Upper lobe of left lung (tissue), 6 donors: ENCODE data around the gene RAB5B. TPM values are rescaled to one million over a fixed set of nuclear protein-coding genes. Genes with fewer than 3 reads are reported as not detected.

Source experiments
- total RNA-seq, 6 donors: library from RNA; depleted of rRNA in 4 of 6; stranded (reverse); fragments of >200 nt in 4 of 6; gene quantifications; one replicate each; pipeline versions ENCODE4 v1.1.0 to v1.2.1, GENCODE V29; 2016 to 2021
- donor health status: DM: no; HTN: no; CAD: no; lungs with moderate emphysema.
- donor health status: DM: no; HTN: yes; CAD: no; lungs with severe emphysema.

The RAB5B gene
- total RNA-seq, 6 donors from 2014 or later, result 53.4 to 139 (median 116) TPM

Other genes starting within 250 kb of the RAB5B start
- 1,000 to 10,000 TPM in 3 of 6 donors, 100 to 1,000 TPM in 3; 399 to 1,448 (median 972) TPM for gene CD63, start 245.1 kb upstream of the RAB5B start, total RNA-seq
- gene GDF11, start 231.0 kb upstream of the RAB5B start, total RNA-seq, result 1 to 10 TPM; 1.0 to 6.8 (median 2.3) TPM
- 10 to 100 TPM; 39.1 to 69.3 (median 54.9) TPM for gene SARNP, start 156.4 kb upstream of the RAB5B start, total RNA-seq
- 10 to 100 TPM in 5 of 6 donors, 1 to 10 TPM in 1; 9.4 to 62.9 (median 20.2) TPM for gene ORMDL2, start 156.0 kb upstream of the RAB5B start, total RNA-seq
- 10 to 100 TPM; 22.0 to 40.3 (median 33.6) TPM for gene DNAJC14, start 144.5 kb upstream of the RAB5B start, total RNA-seq
- 100 to 1,000 TPM in 1 of 6 donors, 10 to 100 TPM in 5; 13.6 to 122 (median 42.3) TPM for gene MMP19, start 131.1 kb upstream of the RAB5B start, total RNA-seq
- 10 to 100 TPM; 23.0 to 47.3 (median 32.8) TPM for gene PYM1, start 46.2 kb upstream of the RAB5B start, total RNA-seq
- 100 to 1,000 TPM in 1 of 6 donors, 10 to 100 TPM in 5; 16.7 to 251 (median 37.3) TPM for gene DGKA, start 42.9 kb upstream of the RAB5B start, total RNA-seq
- gene PMEL, start 8.0 kb upstream of the RAB5B start, total RNA-seq, result 10 to 100 TPM in 1 of 6 donors, 1 to 10 TPM in 4, under 1 TPM in 1; 0.91 to 45.1 (median 1.5) TPM
- 10 to 100 TPM; 11.7 to 27.9 (median 21.7) TPM for gene CDK2, start 7.2 kb upstream of the RAB5B start, total RNA-seq
- gene SUOX, start 23.2 kb downstream of the RAB5B start, total RNA-seq, result 10 to 100 TPM; 12.8 to 36.3 (median 21.9) TPM
- gene IKZF4, start 47.0 kb downstream of the RAB5B start, total RNA-seq, result 10 to 100 TPM in 1 of 6 donors, 1 to 10 TPM in 5; 5.6 to 23.0 (median 9.3) TPM
- 100 to 1,000 TPM in 3 of 6 donors, 10 to 100 TPM in 3; 15.3 to 570 (median 150) TPM for gene RPS26, start 67.8 kb downstream of the RAB5B start, total RNA-seq
- 100 to 1,000 TPM in 3 of 6 donors, 10 to 100 TPM in 3; 56.8 to 171 (median 101) TPM for gene ERBB3, start 106.1 kb downstream of the RAB5B start, total RNA-seq
- gene PA2G4, start 130.5 kb downstream of the RAB5B start, total RNA-seq, result 100 to 1,000 TPM in 1 of 6 donors, 10 to 100 TPM in 5; 36.7 to 103 (median 70.7) TPM
- 1,000 to 10,000 TPM; 1,377 to 3,349 (median 3,110) TPM for gene RPL41, start 142.6 kb downstream of the RAB5B start, total RNA-seq
- gene ZC3H10, start 144.2 kb downstream of the RAB5B start, total RNA-seq, result 10 to 100 TPM in 2 of 6 donors, 1 to 10 TPM in 4; 2.1 to 22.0 (median 6.4) TPM
- gene ESYT1, start 154.2 kb downstream of the RAB5B start, total RNA-seq, result 100 to 1,000 TPM in 5 of 6 donors, 10 to 100 TPM in 1; 73.9 to 132 (median 112) TPM
- 10 to 100 TPM; 10.5 to 38.4 (median 29.1) TPM for gene MYL6B, start 178.5 kb downstream of the RAB5B start, total RNA-seq
- gene MYL6, start 184.3 kb downstream of the RAB5B start, total RNA-seq, result 1,000 to 10,000 TPM in 5 of 6 donors, 100 to 1,000 TPM in 1; 665 to 1,935 (median 1,528) TPM
- 100 to 1,000 TPM in 2 of 6 donors, 10 to 100 TPM in 4; 71.4 to 258 (median 93.9) TPM for gene SMARCC2, start 215.4 kb downstream of the RAB5B start, total RNA-seq
- gene RNF41, start 247.8 kb downstream of the RAB5B start, total RNA-seq, result 10 to 100 TPM; 38.8 to 94.3 (median 62.1) TPM